Measurements from ENCODE around the gene L3HYPDH.

Gene L3HYPDH

DNA sequence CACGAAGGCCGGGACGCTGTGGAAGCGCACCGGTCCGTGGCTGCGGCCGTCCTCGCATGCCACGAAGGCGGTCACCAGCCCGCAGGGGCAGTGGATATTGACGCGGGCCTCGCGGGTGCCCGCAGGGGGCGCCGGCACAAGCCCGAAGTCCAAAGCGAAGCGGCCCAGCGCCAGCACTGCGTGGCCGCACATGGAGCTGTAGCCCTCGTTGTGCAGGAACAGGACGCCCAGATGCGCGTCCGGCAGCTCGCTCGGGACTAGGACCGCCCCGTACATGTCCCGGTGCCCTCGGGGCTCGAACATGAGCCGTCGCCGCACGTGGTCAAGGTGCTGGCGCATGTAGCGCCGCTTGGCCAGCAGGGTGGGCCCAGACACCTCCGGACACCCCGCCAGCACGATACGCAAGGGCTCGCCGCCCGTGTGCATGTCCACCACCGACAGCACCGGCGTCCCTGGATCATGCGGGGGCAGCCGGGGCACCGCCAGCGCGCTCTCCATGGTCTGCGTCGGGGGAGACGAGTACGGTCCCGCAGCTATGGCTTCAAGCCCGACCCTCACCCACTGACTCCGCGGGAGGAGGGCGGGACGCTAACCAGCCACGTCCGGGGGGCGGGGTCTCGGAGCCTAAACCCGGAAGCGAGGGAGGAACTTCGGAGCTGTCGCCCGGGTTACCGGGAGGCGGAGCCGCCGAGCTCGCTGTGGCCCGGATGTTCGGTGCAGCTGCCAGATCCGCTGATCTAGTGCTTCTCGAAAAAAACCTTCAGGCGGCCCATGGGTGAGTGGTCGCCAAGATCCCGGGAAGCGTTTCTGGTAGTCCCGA, at the start of gene L3HYPDH, which contains the start of gene JKAMP:
L3HYPDH (minus strand) TSS at position 590 of the 820 bp plus-strand sequence; CDS start at position 498, 92 bp downstream.
JKAMP (plus strand) TSS at position 699 of the 820 bp plus-strand sequence; CDS start at position 772, 73 bp downstream.
- peak; percentile 97 for DNase-seq

DNA sequence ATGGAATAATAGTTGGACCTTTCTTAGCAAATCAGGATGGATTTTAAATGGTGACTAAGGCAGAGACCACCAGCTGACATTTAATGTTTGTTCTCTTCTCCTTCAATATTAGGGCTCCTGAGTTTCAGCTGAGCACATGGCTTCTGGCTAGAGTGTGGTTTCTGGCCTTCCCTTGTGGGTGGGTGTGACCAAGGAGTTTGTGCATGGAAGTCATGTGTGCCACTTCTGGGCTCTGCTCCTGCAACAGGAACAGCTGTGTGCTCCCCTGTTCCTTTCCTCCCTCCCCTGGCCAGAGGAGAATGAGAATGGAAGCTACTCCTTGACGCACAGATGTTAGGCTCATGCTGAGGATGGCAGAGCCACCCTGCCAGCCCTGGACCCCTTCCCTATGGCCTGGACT, 48.2 kb upstream of the L3HYPDH start:
- DNase-seq: no peak

DNA sequence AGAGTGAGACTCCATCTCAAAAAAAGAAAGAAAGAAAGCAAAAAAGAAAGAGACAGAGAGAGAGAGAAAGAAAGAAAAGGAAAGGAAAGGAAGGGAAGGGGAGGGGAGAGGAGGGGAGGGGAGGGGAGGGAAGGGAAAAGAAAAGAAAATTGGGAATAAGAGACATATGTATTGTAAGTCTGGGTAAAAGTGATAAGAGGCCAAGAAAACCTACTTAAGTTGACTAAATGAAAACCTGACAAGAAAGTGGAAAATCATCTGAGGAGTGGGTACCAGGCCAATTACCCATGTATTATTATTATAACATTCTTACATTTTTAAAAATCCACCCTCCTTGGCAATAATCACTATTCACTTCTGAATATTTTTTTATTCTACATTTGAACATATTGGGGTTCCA, 46.1 kb upstream of the L3HYPDH start:
- DNase-seq: no peak

DNA sequence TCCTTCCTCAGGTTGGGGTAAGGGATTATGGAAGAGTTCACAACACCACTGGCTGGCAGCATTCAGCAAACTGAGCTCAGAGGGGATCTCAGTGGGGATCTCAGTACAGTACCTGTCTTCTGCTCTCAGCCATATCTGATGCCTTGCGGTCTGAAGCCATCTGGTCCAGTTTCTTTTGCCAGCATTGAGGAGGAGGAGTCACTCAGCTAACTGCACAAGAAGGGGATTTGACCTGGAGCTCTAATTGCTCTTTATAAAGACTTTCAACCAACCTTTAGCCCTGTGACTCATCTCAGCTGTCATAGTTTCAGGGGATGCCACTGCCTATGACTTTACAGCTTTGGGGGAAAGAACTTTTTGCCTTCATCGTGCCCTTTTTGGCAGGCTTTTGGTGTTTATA, 45.0 kb upstream of the L3HYPDH start:
- no peak for DNase-seq

DNA sequence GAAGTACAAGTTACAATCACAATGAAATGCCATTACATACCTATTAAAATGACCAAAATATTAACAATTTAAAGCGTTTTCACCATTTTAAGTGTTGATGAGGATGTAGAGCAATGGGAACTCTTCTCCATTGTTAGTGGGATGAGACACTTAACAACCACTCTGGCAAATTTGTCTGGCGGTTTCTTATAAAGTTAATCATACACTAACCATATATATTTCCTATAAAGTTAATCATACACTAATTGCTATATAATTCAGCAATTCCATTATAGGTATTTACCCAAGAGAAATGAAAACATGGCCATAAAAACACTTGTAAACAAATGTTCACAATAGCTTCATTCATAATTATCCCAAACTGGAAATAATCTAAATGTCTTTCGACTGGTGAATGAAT, 36.0 kb upstream of the L3HYPDH start:
- DNase-seq: no peak

DNA sequence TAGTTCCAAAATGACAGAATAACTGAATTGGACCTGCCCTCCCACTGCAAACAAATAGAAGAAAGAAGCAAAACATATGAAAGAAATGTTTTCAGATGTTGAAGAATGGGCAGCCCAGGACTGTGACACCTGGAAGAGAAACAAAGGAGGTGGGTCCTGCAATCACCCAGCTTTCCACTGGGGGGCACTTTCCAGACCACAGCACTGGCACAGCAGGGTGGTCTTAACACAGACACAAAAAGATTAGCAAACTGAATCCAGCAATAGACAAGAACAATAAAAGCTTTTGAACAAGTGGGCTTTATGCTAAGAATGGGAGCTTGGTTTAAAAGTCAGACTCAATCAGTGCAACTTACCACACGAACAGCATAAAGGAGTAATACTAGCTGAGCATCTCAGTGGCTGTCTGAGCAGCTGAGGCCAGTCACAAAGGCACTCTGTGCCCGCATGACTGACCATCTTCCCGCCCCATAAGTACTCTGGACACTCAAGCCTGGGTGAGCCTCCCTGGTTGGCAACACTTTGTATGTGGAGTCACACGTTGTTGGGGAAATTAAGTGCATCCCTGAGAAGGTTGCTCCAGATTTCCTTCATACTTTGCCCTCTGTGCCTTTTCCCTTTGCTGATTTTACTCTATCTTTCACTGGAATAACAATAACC, 27.8 kb upstream of the L3HYPDH start:
- peak; percentile 19 to 52 for DNase-seq

DNA sequence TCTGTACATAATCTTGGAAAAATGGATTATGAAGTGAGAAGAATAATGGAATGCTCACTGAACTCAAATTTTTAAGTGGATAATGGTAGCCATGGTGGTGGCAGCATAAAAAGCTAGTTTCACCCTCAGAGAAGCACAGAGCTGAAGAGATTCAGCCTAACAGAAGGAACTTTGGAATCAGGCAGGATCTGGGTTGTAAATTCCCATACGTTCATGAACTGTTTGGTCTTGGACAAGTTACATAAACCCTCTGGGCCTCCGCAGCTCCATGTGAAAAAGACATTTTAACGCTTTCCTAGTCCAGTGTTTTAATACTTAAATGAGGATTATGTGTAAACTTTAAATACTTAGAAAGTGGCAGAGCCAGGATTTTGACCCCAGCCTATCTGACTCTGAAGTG, 26.8 kb upstream of the L3HYPDH start:
- no peak for DNase-seq

DNA sequence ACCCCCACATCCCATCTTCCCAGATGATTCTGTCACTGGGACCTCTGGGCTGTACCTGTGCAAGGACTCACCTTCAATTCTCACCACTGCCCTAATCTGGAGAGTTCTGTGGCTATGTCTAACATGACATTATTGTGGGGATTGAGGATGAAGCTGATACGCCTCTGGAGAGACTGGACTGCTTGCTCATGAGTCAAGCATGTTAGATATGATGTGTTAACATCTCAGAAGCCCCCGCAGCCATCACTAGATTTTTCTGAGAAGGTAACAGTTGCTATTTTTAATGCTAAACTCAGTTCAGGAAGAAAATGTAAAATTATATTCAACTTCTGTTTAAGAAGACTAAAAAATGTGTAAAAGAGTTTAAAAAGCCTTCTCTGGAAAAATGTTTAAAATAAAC, 25.8 kb upstream of the L3HYPDH start:
- no peak for DNase-seq

DNA sequence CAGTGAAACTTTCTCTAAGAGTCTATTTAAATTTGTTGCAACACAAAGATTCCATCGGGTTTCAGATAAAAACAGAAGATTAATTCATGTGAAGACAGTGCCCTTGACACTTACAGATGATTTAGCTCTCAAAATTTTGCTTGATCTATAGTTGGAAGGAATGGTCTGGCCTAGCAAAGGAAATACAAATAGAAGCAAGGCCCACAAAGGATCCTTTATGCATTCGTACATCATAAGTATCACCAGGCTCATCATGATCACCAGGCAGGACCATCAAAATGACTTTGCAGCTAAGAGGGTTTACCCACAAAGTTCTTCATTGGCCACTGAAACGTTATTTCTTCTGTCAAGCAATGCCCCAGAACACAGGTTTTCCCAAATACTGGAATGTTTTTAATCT, 24.9 kb upstream of the L3HYPDH start:
- DNase-seq: no peak

DNA sequence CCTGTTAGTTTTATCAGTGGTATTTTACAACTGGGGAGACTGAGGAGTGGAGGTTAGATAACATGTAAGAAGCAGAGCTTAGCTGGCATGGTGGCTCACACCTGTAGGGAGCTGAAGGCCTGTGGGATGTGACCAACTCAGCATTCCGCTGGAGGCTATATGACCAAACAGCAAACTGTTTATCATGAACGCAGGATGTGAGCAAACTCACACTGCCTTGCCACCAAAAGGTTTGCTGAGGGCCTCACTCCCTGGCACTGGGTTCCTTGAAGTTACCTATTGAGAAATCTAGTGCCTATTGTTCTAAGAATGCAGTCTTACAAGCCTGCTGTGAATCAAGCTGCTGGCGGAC, 23.5 kb upstream of the L3HYPDH start:
- no peak for DNase-seq

DNA sequence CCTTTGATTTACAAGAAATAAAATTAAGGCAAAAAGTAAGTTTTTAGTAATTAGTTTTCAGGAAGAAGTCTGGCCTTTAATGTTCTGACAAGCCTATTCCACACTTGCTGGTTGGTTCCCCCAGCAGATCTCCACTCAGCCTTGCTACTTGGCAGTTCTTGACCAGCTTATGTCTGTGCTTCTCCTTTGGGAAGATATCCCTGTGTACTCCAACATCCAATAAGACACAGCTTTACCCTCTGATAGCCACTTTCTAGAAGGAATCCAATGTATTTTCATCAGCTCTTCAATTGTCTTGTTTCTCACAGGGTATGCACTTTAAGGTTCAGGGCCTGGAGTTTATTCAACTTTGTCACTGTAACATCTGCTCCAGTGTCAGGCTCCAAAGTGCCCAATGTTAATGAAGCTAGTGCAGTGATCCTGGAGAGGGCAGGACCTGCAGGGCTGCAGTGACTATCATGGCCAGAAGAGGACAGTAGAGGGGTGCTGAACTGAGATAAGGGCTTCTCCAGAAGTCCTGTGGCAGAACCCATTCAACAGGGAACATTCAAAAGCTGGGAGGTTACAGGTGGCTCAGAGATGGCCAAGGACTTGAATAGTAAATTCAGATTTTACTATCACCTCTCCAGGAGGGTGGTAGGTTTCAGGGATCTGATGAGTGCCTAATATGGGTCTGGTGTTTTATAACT, 23.0 kb upstream of the L3HYPDH start:
- DNase-seq: peak; percentile 56 to 57

DNA sequence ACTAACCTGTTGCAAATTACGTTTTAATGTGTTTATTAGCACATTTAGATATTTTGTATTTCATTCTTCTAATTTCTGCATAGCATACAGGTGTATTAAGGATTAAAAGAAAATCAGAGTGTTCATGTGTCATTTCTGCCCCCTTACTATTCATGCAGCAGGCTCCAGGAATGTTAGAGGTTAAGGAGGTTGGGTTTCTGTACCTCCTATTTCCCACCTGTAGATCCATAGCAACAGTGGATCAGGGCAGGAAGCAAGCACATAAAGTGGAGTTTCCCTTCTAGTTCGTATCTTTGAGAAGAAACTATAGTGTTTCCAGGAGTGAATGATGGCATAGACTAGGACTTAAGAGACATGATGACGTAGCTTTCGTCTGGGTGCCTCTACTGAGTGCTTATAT, 19.0 kb upstream of the L3HYPDH start:
- DNase-seq: no peak

DNA sequence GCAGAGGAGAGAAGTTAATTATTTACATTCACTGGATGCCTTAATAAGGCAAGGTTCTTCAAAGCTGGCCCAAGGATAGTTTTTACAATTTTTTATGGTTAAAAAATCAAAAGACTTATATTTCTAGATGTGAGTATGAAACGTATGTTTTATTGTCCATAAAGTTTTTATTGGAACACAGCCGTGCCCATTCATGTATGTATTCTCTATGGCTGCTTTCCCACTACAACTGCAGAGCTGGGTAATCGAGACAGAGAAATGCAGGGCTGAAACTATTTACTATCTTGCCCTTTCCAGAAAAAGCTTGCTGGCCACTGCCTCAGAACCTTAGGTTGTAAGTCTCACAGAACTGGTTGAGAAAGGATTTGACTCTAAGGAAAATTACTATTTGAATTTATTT, 16.5 kb upstream of the L3HYPDH start:
- no peak for DNase-seq

DNA sequence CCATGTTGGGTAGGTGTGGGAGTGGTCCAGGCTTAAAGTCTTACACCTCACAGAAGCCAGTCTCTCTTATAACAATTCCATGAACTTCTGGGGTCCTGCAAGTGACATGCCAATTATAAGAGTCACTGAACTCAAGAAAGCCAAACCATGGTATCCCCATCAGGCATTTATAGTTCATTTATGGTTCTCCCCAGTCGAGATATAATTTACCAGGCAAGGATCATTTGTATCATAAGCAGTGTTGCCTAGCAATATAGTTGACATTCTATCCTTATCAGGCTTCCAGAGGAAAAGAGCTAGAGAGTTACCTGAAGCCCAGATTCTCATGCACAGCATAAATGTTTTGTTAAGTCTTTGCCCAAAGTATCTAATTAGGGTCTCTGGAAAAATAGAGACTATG, 8.2 kb upstream of the L3HYPDH start:
- no peak for DNase-seq

DNA sequence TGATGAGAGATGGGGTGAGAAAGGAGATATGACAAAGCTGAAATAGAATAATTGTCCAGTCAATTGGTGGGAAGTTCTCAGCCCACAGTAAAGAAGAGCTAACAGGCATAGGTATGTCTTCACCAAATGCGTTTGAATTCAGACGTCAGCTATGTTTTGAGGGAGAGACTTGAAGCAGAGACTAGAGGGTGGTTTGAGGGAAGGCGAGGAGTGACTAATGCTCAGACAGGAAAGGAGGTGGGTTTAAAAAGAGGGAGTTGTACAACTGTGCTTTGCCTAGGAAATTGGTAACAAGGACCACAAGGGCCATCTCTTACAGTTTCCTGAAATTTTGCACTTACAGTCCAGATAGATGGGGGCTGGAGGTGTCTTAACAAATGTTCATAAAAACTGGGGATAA, 6.5 kb upstream of the L3HYPDH start:
- no peak for DNase-seq

DNA sequence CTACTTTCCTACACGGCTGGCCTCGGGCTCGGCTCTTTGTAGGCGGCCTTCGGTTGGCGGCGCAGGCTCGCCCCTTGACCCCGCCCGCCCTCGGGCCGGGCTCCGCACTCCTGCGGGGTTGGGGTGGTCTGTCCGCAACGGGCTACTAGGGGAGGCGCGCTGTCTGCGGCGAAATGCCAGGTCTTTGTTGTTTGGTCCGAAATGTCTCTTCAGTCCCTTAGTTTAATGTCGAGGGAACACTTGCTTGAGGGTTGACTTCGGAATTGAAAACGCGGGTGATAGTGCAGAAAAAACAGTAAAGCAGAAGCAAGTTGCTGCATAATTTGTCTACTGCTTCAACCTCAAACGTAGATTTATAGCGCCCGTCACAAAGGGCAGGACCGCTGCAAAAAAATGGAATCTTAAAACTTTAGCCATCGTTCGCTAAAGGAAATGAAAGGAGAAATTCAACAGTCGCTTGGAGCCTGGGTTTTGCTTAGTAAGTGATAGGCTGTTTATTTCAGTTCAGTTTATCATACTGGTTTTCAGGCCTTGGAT, 499 bp upstream of the L3HYPDH start:
- DNase-seq: peak in 1 of 2 experiments; percentile 61

DNA sequence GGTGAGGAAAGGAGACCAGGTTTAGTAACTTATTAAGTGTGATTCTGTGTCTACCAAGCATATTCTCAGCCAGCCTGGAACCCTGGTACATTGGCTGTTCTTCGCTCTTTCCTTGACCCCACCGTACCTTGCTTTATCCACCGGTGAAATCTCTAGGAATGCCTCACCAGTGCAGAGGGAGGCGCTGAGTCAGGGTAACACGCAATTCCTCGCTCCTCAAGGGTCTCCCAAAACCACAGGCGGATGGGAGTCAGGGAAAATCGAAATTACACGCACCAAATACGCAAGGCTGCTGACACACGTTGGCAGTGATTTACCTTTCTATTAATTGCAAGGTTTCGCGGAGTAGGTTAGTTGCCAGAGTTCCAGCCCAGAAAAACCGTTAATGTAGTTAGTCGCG, 845 bp downstream of the L3HYPDH start:
- DNase-seq: peak in 1 of 2 experiments; percentile 49

DNA sequence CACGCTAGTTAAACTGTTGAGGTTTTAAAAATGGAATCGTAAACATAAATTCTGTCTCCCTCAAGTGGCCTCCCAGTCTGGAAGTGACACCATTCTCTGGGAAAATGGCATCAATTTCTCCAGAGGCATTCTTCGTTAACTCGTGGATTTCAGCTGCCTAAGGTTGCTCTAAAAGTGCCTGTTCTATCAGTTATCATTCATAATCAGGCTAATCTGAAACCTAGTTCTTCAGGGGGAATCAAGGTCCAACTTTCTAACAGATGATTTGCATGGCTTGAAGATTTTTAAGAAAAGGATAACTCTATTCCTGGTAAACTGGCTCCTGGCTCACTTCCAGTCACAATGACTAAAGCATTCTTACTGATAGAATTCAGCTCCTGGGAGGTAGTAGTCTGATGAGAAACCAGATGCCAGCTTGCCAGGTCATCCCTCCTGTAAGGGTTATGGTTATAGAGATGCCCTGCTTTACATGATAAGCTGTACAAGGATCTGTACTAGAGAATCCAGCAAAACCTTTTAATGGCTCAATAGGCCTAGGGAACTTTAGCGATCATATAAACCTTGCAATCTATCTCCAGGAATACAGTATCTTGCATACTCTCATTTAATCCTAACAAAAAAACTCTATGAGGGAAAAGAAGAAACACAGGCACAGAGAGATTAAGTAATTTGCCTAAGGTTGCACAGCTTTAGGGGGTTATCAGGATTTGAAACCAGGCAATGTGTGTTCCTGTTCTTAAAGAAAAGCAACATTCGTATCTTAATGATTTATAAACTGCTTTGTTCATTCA, 1.5 kb downstream of the L3HYPDH start:
- no peak for DNase-seq

DNA sequence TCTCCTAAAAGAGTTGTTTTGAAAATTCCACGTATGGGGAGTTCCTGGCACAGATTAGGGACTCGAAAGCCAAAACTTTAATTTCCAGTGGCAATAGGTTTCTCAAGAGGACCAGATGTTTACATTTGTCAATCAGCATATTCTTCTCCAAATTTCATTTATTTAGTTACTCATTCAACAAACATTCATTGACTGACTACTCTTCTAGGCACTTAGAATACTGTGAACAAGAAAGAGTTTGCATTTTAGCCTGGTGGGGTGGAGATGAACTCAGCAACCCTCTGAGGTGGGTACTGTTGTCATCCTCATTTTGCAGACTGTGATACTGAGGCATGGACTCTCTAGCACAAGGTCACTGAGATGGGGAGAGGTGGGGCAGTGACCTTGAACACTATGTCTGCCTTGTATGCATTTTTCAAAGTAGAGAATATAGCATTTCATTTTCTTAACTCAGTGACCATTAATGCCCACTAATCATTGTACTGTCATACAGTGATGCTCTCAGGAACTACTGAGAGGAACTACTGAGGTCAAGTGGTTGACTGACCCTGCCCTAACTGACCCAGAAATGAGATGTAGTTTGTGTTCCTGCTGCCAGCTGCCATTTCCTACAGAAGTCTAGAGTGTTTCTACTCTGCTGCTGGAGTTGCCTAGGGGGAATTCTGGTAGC, 2.2 kb downstream of the L3HYPDH start:
- DNase-seq: no peak

DNA sequence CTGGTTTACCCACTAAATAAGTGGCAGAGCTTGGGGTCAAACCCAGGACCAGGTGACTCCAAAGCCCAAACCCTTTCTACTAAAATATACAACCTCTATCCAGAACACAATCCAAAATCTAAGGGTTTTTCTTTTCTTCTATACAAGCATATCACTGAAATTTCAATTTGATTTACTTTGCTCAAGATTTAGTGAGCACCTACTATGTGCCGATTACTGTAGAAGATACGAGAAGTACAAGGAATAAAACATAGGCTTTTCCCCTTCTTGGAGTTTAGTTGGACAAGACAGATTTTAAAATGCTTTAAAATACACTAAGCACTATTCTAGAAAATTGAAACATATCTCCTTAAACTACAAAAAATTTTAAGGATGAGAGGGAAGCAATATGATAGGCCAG, 2.8 kb downstream of the L3HYPDH start:
- no peak for DNase-seq

DNA sequence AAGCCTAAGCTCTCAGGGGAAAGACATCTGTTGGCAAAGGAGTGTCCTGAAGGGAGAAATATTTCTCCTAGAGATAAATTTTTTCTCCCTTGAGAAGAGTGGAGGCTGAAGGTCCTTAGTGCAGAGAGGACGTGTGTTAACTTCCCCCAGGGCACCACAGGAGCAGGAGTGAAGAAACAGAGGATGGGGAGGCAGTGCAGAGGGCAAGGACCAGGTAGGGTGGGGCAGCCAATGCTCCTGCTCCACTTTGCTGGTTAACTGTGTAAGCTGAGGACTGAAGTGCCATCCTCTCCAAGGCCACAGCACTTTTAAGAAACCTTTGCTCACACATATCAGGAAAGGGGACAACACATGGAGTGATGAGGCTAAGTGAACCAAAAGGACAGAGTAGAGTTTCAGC, 4.0 kb downstream of the L3HYPDH start:
- DNase-seq: no peak

DNA sequence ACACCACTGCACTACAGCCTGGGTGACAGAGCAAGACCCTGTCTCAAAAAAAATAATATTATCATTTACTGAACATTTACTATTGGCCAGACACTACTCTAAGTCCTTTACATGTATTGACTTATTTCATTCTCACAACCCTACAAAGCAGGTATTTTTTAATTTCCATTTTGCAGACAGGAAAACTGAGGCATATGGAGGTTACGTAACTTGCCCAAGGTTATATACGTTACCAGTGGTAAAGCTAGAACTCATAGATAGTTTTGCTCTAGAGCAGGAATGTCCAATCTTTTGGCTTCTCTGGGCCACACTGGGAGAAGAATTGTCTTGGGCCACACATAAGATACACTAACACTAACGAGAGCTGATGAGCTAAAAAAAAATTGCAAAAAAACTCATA, 5.7 kb downstream of the L3HYPDH start:
- DNase-seq: no peak

Measured in NCI-H2081 (cell line).